ENCODE measurements around the gene LSM12.
A peak's percentile ranks its signal among the peaks of the same experiment; 100 is the strongest.

LSM12 gene

DNA sequence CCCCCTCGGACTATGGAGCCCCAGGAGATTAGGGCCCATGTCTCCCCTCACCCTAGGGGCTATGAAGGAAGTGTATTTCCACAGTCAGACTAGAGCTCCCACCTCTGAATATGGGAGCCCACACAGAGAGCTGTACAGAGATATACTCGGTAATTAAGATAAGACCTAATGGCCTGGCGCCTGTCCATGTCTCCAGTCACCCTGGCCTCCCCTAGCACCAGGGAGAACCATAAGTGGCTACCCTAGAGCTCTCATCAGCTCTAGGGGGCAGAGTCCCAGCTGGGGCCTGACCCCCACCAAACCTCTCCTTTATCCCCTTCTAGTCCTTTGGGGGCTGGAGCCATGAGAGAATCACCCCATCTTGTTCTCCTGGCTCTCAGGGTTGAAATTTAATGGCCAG is 54.1 kb downstream of the LSM12 start:
- no peak for DNase-seq (ENCODE audit: low read depth)
- TF ChIP-seq, protein P1, sequence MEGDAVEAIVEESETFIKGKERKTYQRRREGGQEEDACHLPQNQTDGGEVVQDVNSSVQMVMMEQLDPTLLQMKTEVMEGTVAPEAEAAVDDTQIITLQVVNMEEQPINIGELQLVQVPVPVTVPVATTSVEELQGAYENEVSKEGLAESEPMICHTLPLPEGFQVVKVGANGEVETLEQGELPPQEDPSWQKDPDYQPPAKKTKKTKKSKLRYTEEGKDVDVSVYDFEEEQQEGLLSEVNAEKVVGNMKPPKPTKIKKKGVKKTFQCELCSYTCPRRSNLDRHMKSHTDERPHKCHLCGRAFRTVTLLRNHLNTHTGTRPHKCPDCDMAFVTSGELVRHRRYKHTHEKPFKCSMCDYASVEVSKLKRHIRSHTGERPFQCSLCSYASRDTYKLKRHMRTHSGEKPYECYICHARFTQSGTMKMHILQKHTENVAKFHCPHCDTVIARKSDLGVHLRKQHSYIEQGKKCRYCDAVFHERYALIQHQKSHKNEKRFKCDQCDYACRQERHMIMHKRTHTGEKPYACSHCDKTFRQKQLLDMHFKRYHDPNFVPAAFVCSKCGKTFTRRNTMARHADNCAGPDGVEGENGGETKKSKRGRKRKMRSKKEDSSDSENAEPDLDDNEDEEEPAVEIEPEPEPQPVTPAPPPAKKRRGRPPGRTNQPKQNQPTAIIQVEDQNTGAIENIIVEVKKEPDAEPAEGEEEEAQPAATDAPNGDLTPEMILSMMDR (IDR thresholded peaks at IDR 0.05; ENCODE audit: insufficient read depth, low read depth, low read length, missing control alignments) = no peak
- H3K4me3 ChIP-seq (ENCODE audit: low read length) = no peak overlapping the region

DNA sequence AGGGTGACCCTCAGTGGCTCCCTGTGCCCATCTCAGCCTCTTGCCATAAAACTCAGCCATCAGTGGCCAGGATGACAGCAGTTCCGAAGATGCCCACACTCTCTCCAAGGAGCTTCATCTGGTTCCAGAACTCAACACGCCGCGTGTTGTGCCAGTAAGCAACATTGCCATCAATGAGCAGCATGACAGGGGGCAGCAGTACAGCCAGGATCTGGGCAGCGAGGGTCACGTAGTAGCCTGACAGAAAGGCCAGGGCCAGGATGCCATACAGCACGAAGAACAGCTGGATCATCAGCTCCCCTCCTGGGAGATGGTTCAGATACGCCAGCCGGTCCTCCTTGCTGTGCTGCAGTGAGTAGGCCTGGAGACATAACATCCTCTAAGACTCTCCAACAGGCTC is 54.6 kb downstream of the LSM12 start:
- DNase-seq (ENCODE audit: low read depth) = no peak
- no peak overlapping the region for H3K4me3 ChIP-seq (ENCODE audit: low read length)
- TF ChIP-seq, protein P1 (IDR thresholded peaks at IDR 0.05; ENCODE audit: insufficient read depth, low read depth, low read length, missing control alignments) = no peak

DNA sequence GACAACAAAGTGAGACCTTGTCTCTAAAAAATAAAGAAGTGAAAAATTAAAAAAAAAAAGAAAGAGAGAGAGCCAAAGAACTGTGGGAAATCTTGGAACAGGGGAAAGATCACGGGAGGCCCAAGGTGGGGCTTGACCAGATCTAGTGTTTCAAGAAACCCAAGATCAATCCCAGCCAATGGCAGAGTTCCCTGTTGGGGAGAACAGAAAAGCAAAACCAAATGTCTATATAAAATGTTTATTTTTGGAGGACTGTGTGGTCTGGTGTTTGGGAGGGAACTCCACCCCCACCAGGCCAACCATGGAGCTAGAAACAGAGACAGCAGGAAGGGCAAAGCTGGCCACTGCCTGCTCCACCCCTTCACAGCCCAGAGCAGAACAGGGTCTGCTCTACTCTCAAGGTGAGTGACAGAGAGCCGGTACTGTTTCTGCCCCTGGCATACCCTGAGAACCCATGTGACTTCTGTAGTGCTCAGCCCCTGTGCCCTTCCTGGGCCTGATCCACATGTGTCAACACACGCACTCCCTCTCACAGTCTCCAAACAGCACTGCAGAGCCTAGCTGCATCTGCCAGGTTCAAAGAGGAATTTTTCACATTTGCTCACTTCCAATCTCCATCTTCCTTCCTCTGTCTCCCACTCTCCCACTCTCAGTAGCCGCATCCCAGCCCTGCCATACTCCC is 55.4 kb downstream of the LSM12 start:
- no peak overlapping the region for H3K4me3 ChIP-seq (ENCODE audit: low read length)
- DNase-seq (ENCODE audit: low read depth) = no peak
- TF ChIP-seq, protein P1 (IDR thresholded peaks at IDR 0.05; ENCODE audit: insufficient read depth, low read depth, low read length, missing control alignments) = no peak

DNA sequence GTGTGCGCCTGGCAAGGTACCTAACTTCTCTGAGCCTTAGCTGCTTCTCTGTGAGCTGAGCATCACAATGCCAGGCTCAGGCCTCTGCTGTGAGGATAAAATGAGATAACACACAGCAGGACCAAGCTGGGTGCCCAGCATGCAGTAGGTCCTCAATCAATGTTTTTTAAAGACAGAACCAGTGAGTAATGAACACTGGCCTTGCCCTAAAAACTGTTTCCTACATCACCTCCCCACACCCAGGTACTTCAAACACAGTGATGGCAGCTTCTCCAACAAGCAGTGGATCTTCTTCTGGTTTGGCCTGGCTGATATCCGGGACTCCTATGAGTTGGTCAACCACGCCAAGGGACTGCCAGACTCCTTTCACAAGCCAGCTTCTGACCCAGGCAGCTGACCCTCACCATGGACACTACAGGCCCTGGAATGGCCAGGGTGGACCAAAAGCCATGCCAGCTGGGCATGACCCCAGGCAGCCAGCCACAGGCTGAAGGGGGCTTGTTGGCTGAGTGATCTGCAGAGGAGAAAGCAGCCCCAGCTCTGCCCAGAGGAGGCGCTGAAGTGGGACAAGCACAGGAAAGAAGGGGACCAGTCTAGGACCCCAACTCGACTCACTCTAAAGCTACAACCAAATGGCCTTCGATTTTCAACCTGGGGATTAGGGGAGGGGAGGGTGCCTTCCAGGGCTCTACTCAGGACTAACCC is 58.1 kb downstream of the LSM12 start:
- H3K4me3 ChIP-seq (ENCODE audit: low read length) = no peak overlapping the region
- TF ChIP-seq, protein P1 (IDR thresholded peaks at IDR 0.05; ENCODE audit: insufficient read depth, low read depth, low read length, missing control alignments) = no peak
- DNase-seq (ENCODE audit: low read depth) = no peak

DNA sequence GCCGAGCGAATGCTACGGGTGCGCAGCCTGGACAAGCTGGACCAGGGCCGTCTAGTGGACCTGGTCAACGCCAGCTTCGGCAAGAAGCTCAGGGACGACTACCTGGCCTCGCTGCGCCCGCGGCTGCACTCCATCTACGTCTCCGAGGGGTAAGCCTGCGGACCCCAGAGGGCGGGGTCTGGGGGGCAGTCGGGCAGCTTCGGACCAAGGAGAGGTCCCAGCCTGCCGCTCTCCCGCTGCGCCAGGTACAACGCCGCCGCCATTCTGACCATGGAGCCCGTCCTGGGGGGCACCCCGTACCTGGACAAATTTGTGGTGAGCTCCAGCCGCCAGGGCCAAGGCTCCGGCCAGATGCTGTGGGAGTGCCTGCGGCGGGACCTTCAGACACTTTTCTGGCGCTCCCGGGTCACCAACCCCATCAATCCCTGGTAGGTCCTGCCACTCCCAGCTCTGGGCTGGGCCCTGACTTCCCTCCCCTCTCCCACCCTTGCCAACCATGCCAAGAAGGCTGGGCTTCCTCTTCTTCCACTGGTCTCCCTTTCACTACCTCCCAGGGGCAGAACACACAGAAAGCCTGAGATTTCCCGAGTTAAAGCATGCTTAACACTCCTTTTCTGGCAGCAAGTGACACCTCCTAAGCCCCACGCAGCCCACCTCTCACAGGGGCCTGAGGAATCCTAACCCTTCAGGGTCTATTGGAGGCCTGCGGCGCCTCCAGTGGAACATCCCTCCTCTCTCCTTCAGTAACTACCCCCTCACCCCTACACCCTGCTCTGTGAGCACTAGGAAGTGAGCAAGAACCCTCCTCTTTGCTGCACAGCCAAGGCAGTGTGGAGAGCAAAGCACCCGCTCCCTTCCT is 58.9 kb downstream of the LSM12 start:
- TF ChIP-seq, protein P1 (IDR thresholded peaks at IDR 0.05; ENCODE audit: insufficient read depth, low read depth, low read length, missing control alignments) = no peak
- peak overlapping the region; percentile 51 for H3K4me3 ChIP-seq (ENCODE audit: low read length)
- DNase-seq (ENCODE audit: low read depth) = no peak

DNA sequence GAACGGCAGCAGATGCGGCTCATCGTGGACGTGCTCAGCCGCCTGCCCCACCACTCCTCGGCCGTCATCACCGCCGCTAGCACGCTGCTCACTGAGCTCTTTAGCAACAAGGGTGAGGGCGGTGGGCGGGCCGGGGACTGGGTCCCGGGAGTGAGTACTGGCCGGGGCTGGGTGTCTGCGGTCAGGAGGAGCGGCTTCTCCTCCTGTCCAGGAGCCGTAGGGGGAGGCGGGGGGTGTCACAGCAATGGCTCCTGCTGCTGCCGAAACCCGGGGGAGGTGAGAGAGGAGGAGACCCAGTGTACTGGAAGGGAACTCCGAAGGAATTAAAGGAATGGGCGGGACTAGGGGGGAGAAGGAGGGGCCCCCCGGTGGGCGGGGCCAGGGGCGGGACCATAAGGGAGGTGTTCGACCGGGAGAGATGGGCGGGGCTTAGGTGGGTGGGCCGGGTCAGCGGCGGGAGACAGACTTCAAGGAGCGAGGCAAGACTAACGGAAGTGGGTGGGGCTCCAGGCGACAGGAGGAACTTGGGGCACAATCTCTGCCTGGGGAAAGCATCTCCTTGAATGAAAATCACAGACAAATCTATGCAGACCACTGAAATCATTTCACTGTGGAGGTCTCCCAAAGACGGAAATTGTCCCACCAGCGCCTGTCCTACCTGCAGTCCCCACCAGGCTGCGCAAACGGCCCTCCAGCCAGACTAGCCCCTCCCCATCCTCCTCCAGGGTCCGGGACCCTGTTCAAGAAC is 59.7 kb downstream of the LSM12 start:
- peak overlapping the region; percentile 51 for H3K4me3 ChIP-seq (ENCODE audit: low read length)
- TF ChIP-seq, protein P1 (IDR thresholded peaks at IDR 0.05; ENCODE audit: insufficient read depth, low read depth, low read length, missing control alignments) = peak; percentile 65
- peak; percentile 98 for DNase-seq (ENCODE audit: low read depth)
